H9 (cell line): ENCODE data around the gene CFAP141. TPM values are rescaled to one million over a fixed set of nuclear protein-coding genes. Genes with fewer than 3 reads are reported as not detected.

Experiments used
- DNase-seq: peaks from one replicate; pipeline ENCODE4 v3.0.0-alpha.2; 2017
- H2AFZ ChIP-seq: one replicate; pipeline ENCODE4 v1.6.1; 2013; ENCODE audit warnings: mild to moderate bottlenecking, low read length, control low read depth, moderate library complexity
- H2AK5ac ChIP-seq: 2 replicates; pipeline ENCODE4 v1.6.1; 2013; ENCODE audit warnings: low read length, control low read depth, mixed read lengths; ENCODE audit not compliant: insufficient read length
- H2BK120ac ChIP-seq: one replicate; pipeline ENCODE4 v1.6.1; 2013; ENCODE audit warnings: low read depth, mild to moderate bottlenecking, low read length, control low read depth, inconsistent platforms; ENCODE audit not compliant: poor library complexity, severe bottlenecking
- H2BK12ac ChIP-seq: 2 replicates; pipeline ENCODE4 v1.6.1; 2013; ENCODE audit warnings: low read length, control low read depth, mixed read lengths, low read depth; ENCODE audit not compliant: insufficient read length
- H2BK15ac ChIP-seq: 2 replicates; pipeline ENCODE4 v1.6.1; 2013; ENCODE audit warnings: low read depth, low read length, control low read depth
- H2BK20ac ChIP-seq: one replicate; pipeline ENCODE4 v1.6.1; 2013; ENCODE audit warnings: low read depth, mild to moderate bottlenecking, low read length, control low read depth, inconsistent platforms; ENCODE audit not compliant: poor library complexity, severe bottlenecking
- H2BK5ac ChIP-seq: 2 replicates; pipeline ENCODE4 v1.6.1; 2013; ENCODE audit warnings: low read length, control low read depth, mixed read lengths; ENCODE audit not compliant: insufficient read length
- H3K14ac ChIP-seq: 2 replicates; pipeline ENCODE4 v1.6.1; 2013; ENCODE audit warnings: low read length, control low read depth; ENCODE audit not compliant: insufficient read depth
- H3K18ac ChIP-seq: 2 replicates; pipeline ENCODE4 v1.6.1; 2013; ENCODE audit warnings: low read depth, mild to moderate bottlenecking, mixed read lengths, low read length, control low read depth; ENCODE audit not compliant: insufficient read length
- H3K23ac ChIP-seq: 2 replicates; pipeline ENCODE4 v1.6.1; 2013; ENCODE audit warnings: low read length, control low read depth, mixed read lengths, low read depth; ENCODE audit not compliant: insufficient read length
- H3K23me2 ChIP-seq: 2 replicates; pipeline ENCODE4 v1.6.1; 2013; ENCODE audit warnings: low read depth, mild to moderate bottlenecking, mixed read lengths, low read length, control low read depth; ENCODE audit not compliant: insufficient read length, poor library complexity, severe bottlenecking
- H3K27ac ChIP-seq: 2 replicates; pipeline ENCODE4 v1.5.1; 2013; ENCODE audit warnings: low read length, control low read depth, mixed read lengths, low read depth; ENCODE audit not compliant: insufficient read length
- H3K27me3 ChIP-seq: 2 replicates; pipeline ENCODE4 v1.6.1; 2013; ENCODE audit warnings: low read length, control low read depth, inconsistent platforms; ENCODE audit not compliant: insufficient read depth
- H3K4ac ChIP-seq: 2 replicates; pipeline ENCODE4 v1.6.1; 2013; ENCODE audit warnings: low read depth, mild to moderate bottlenecking, control low read depth, inconsistent platforms, low read length, moderate library complexity
- H3K4me1 ChIP-seq: 2 replicates; pipeline ENCODE4 v1.6.1; 2013; ENCODE audit warnings: low read length, control low read depth, inconsistent platforms; ENCODE audit not compliant: insufficient read depth
- H3K4me2 ChIP-seq: 2 replicates; pipeline ENCODE4 v1.6.1; 2013; ENCODE audit warnings: low read length, control low read depth, mixed read lengths; ENCODE audit not compliant: insufficient read length, insufficient read depth
- H3K56ac ChIP-seq: 2 replicates; pipeline ENCODE4 v1.6.1; 2013; ENCODE audit warnings: low read depth, mild to moderate bottlenecking, mixed read lengths, low read length, control low read depth; ENCODE audit not compliant: insufficient read length
- H3K79me1 ChIP-seq: 2 replicates; pipeline ENCODE4 v1.6.1; 2013; ENCODE audit warnings: low read depth, mild to moderate bottlenecking, moderate library complexity, low read length, control low read depth, inconsistent platforms; ENCODE audit not compliant: insufficient read depth, poor library complexity, severe bottlenecking
- H3K79me2 ChIP-seq: 2 replicates; pipeline ENCODE4 v1.6.1; 2013; ENCODE audit warnings: low read length, control low read depth, inconsistent platforms; ENCODE audit not compliant: insufficient read depth
- H3K9ac ChIP-seq: 2 replicates; pipeline ENCODE4 v1.6.1; 2013; ENCODE audit warnings: low read length, control low read depth, mixed read lengths; ENCODE audit not compliant: insufficient read length; ENCODE audit errors: extremely low read depth
- H3K9me3 ChIP-seq: one replicate; pipeline ENCODE4 v1.6.1; 2013; ENCODE audit warnings: low read depth, low read length, inconsistent platforms; ENCODE audit not compliant: control insufficient read depth
- H3T11ph ChIP-seq: one replicate; pipeline ENCODE4 v1.6.1; 2013; ENCODE audit warnings: mild to moderate bottlenecking, low read length, control low read depth, inconsistent platforms
- H4K20me1 ChIP-seq: one replicate; pipeline ENCODE4 v1.6.1; 2013; ENCODE audit not compliant: control insufficient read depth, insufficient read length, insufficient read depth
- H4K5ac ChIP-seq: 2 replicates; pipeline ENCODE4 v1.6.1; 2013; ENCODE audit warnings: low read depth, mild to moderate bottlenecking, mixed read lengths, low read length, control low read depth; ENCODE audit not compliant: insufficient read length
- H4K8ac ChIP-seq: replicated peaks from 2 replicates; pipeline ENCODE4 v1.6.1; 2013; ENCODE audit warnings: low read length, control low read depth, mixed read lengths, low read depth; ENCODE audit not compliant: insufficient read length
- H4K91ac ChIP-seq: 2 replicates; pipeline ENCODE4 v1.6.1; 2013; ENCODE audit warnings: low read depth, mild to moderate bottlenecking, moderate library complexity, mixed read lengths, low read length, control low read depth; ENCODE audit not compliant: insufficient read length
- H3K27ac Mint-ChIP-seq, 3 experiments: 2 replicates in 2 of 3; 3 replicates in 1 of 3; pipeline ENCODE4 v1.8.0; 2020 to 2021; ENCODE audit warnings: mixed read lengths in 3 of 3, mild to moderate bottlenecking in 1 of 3, moderate library complexity in 1 of 3
- H3K27me3 Mint-ChIP-seq: 2 replicates; pipeline ENCODE4 v1.8.0; 2021; ENCODE audit warnings: low read depth, mild to moderate bottlenecking, moderate library complexity, mixed read lengths
- H3K36me3 Mint-ChIP-seq, 3 experiments: 2 replicates in 2 of 3; 3 replicates in 1 of 3; pipeline ENCODE4 v1.8.0; 2020 to 2021; ENCODE audit warnings: low read depth in 3 of 3, mixed read lengths in 3 of 3; ENCODE audit not compliant: insufficient read depth in 1 of 3
- H3K4me1 Mint-ChIP-seq, 2 experiments: 2 replicates each; pipeline ENCODE4 v1.8.0; 2020; ENCODE audit warnings: mixed read lengths in 2 of 2
- H3K4me3 Mint-ChIP-seq, 2 experiments: 2 replicates in 1 of 2; 3 replicates in 1 of 2; pipeline ENCODE4 v1.8.0; 2020 to 2021; ENCODE audit warnings: mild to moderate bottlenecking in 2 of 2, mixed read lengths in 2 of 2, moderate library complexity in 1 of 2
- H3K9me3 Mint-ChIP-seq, 2 experiments: 2 replicates in 1 of 2; 3 replicates in 1 of 2; pipeline ENCODE4 v1.8.0; 2020; ENCODE audit warnings: mild to moderate bottlenecking in 2 of 2, mixed read lengths in 2 of 2, moderate library complexity in 1 of 2
- WGBS: extraction: QIAGEN DNeasy Blood & Tissue Kit; methylation state at CpG from one replicate; pipeline ENCODE4 v1.1.7; 2013; ENCODE audit warnings: missing lambda C conversion rate, low lambda C conversion rate, mixed read lengths; ENCODE audit not compliant: insufficient read length; ENCODE audit errors: extremely low coverage; 5-methylcytosine and 5-hydroxymethylcytosine counted together
- total RNA-seq: library from RNA; stranded (reverse); gene quantifications from 2 replicates; pipeline ENCODE4 v1.2.1, GENCODE V29; 2021
- TF ChIP-seq, protein P1 (sequence below): fragments of 200-600 bp; sonication (generic); conservative IDR thresholded peaks from 3 replicates; pipeline ENCODE4 v1.8.0; 2021; ENCODE audit warnings: antibody characterized with exemption, mild to moderate bottlenecking

CFAP141 gene
- total RNA-seq, 1 experiment from 2014 or later: not detected

DNA sequence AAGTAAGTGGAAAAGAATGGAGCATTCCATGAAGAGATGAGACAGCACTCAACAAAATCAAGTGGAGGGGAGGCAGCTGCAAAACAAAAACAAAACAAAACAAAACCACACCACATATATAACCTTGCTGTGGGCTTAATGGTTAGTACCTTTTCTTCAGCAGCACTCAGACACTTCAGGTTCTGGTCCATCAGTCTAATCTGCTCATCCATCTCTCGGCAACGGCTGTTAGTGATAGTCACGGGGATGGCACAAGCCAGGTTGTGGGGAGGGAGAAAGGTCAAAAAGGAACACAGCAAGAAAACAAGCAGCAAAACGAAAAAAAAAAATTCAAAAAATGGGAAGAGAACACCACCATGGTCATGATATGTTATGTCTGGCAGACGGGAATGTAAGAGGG, 34.3 kb downstream of the CFAP141 start:
- Mint-ChIP-seq H3K4me3 (no peak overlapping the region), H3K9me3 (no peaks in the 10 kb centered on the region), H3K27me3 (no peaks in the 10 kb centered on the region), H3K36me3 (peaks cover 63 to 88% (median 79%) of the 10 kb centered on the region in 3 experiments; a peak in 6 of 7 replicates), H3K4me1 (no peaks in the 10 kb centered on the region), H3K27ac (peak overlapping the region in 1 of 3 experiments; percentile 4; a peak in 1 of 7 replicates)
- Histone ChIP-seq H4K8ac (no peak overlapping the region), H2BK20ac (no peak overlapping the region), H3T11ph (no peak overlapping the region), H3K23ac (no peak overlapping the region), H4K91ac (no peak overlapping the region), H2AFZ (no peak overlapping the region), H3K27me3 (no peaks in the 10 kb centered on the region), H2BK5ac (no peak overlapping the region), H3K79me2 (peaks cover 15% of the 10 kb centered on the region; the same call in 1 of the 2 replicates), H3K9ac (no peak overlapping the region), H3K14ac (no peak overlapping the region), H3K23me2 (no peaks in the 10 kb centered on the region), H3K9me3 (no peaks in the 10 kb centered on the region), H4K5ac (no peak overlapping the region), H3K4ac (no peak overlapping the region), H3K79me1 (peaks cover 2% of the 10 kb centered on the region), H2AK5ac (no peak overlapping the region), H2BK120ac (no peak overlapping the region), H3K56ac (no peak overlapping the region), H3K4me1 (no peaks in the 10 kb centered on the region), H3K27ac (no peak overlapping the region), H2BK15ac (no peak overlapping the region), H3K18ac (no peak overlapping the region), H4K20me1 (no peaks in the 10 kb centered on the region), H3K4me2 (no peak overlapping the region), H2BK12ac (no peak overlapping the region)
- DNase-seq: no peak
- no CpG with 5 or more reads among the region's 5 CpGs for WGBS
- TF ChIP-seq, protein P1, sequence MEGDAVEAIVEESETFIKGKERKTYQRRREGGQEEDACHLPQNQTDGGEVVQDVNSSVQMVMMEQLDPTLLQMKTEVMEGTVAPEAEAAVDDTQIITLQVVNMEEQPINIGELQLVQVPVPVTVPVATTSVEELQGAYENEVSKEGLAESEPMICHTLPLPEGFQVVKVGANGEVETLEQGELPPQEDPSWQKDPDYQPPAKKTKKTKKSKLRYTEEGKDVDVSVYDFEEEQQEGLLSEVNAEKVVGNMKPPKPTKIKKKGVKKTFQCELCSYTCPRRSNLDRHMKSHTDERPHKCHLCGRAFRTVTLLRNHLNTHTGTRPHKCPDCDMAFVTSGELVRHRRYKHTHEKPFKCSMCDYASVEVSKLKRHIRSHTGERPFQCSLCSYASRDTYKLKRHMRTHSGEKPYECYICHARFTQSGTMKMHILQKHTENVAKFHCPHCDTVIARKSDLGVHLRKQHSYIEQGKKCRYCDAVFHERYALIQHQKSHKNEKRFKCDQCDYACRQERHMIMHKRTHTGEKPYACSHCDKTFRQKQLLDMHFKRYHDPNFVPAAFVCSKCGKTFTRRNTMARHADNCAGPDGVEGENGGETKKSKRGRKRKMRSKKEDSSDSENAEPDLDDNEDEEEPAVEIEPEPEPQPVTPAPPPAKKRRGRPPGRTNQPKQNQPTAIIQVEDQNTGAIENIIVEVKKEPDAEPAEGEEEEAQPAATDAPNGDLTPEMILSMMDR: no peak
